Epithelial cell of proximal tubule (primary cell): ENCODE results near the gene TMEM158. TPM values are rescaled to one million over a fixed set of nuclear protein-coding genes. Genes with fewer than 3 reads are reported as not detected.

ENCODE experiments used
- DNase-seq: peaks from one replicate; pipeline ENCODE4 v3.0.0-alpha.2; 2011; ENCODE audit warnings: low read depth
- H3K4me3 ChIP-seq: 2 replicates; pipeline ENCODE4 v1.5.1; 2011; ENCODE audit warnings: low read depth, mild to moderate bottlenecking, low read length
- total RNA-seq: library from RNA; depleted of rRNA; stranded (reverse); fragments of >200 nt; gene quantifications from 2 replicates; pipeline ENCODE4 v1.2.3, GENCODE V29; 2015
- TF ChIP-seq, protein P1 (sequence below): conservative IDR thresholded peaks from 2 replicates; pipeline ENCODE4 v1.5.1; 2012; ENCODE audit warnings: low read depth, mild to moderate bottlenecking, low read length

Gene TMEM158
- total RNA-seq, 1 donor from 2014 or later = 5.0 TPM

DNA sequence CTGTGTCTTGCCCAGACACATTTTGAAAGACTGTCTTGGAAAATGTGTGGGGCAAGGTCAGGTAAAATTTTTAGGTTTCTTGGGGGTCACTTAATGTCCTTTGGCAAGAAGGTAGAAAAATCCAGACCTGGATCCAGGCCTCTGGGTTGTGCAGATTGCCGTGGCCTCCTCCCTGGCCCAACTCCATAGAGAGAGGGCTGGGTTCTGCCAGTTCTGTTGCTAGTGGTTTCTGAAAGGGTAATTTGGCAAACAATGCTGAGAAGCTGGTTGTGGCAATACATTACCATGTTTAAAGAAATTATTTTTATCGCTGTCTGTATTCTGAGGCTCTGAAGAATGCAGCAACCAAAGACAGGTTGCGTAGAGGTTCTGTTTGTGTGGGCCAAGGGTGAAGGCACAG, 20.2 kb upstream of the TMEM158 start:
- TF ChIP-seq, protein P1, sequence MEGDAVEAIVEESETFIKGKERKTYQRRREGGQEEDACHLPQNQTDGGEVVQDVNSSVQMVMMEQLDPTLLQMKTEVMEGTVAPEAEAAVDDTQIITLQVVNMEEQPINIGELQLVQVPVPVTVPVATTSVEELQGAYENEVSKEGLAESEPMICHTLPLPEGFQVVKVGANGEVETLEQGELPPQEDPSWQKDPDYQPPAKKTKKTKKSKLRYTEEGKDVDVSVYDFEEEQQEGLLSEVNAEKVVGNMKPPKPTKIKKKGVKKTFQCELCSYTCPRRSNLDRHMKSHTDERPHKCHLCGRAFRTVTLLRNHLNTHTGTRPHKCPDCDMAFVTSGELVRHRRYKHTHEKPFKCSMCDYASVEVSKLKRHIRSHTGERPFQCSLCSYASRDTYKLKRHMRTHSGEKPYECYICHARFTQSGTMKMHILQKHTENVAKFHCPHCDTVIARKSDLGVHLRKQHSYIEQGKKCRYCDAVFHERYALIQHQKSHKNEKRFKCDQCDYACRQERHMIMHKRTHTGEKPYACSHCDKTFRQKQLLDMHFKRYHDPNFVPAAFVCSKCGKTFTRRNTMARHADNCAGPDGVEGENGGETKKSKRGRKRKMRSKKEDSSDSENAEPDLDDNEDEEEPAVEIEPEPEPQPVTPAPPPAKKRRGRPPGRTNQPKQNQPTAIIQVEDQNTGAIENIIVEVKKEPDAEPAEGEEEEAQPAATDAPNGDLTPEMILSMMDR = no peak
- no peak for DNase-seq
- no peak overlapping the region for H3K4me3 ChIP-seq

DNA sequence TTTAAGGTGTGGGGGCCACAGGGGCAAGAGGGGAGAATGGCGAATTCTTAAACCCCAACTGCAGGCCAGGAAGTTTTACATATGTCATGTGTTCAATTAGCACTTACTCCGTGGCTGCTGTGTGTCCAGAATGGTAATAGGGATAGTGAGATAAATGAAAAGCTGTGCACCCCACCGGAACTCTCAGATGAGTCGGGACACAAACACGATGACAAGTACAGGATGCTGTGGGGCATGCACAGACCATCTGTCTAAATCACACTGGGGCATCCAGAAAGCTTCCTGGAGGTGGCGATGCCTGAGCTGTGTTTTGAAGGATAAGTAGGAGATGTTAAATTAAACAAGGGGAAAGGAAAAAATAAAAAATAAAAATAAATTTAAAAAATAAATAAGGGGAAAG, 18.3 kb upstream of the TMEM158 start:
- H3K4me3 ChIP-seq = no peak overlapping the region
- TF ChIP-seq, protein P1 = no peak
- no peak for DNase-seq

DNA sequence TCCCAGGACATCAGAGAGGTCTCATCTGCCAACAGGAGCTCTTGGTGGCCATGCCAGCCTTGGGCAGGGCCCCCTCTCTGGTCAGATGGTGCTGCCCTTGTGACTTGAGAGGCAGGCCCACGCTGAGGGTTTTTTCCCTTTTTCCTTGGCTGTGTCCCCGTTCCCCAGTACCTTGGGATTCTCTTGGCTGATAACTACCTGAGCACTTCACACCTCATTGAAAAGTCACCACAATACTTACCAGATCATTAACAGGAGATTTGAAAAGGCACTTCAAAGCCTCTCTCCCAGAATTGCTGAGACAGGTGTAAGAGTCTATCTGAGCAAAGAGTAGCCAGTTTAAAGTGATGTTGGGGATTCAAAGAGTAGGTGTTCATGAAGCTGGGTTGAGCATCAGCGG, 15.1 kb upstream of the TMEM158 start:
- TF ChIP-seq, protein P1 = no peak
- no peak overlapping the region for H3K4me3 ChIP-seq
- no peak for DNase-seq

DNA sequence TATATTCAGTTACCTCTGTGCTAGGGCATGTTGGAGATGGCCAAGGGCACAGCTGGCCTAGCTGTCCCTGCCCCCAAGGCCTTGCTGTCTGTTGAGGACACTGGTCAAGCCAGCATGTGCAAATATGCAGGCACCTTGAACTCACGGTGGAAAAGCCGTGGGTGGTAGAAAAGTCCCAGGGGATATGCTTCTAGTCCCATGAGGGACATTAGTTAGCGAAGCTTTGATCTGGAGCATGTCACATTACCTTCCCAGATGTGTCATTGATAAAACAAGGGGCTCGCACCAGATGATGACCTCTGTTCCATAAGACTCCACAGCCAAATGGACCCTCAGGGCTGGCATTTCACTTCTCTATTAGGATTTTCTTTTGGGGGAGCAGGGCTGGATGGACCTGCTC, 14.2 kb upstream of the TMEM158 start:
- no peak for DNase-seq
- no peak overlapping the region for H3K4me3 ChIP-seq
- TF ChIP-seq, protein P1 = no peak

DNA sequence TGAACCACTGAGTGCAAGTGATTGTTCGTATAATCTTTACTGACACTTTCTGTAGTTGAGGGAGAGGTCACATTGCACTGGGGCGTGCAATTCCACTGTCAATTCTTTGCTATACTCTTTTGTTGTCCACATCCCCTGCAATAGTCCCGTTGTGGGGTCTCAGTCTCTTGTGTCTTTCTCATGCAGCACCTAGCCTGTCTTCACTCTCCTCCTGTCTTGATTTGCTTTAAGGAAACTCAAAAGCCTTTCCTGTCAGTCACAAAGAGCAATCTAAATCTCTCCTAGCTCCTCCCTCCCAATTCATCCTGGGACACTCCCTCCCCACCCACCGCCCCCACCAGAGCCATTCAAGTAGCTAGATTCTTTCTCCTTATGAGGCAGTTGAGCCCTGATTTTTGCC, 13.2 kb upstream of the TMEM158 start:
- DNase-seq = no peak
- TF ChIP-seq, protein P1 = no peak
- H3K4me3 ChIP-seq = no peak overlapping the region

DNA sequence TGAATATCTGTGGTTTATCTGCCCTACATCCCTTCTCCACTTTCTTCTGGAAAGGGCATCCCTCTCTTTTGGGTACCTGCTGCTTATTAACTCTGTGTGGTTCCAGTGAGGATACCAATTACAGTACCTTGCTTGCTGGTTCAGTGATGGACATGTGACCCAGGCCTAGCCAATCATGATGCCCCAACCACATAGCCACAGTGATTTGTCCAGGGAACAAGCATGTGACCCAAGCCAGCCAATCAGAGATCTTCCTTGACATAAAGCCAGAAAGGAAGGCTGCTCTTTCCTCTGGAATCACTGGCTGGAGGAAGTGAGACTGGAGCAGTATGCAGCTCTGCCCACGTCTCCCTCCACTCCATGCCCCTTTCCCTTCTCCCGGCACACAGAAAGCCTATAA, 10.9 kb upstream of the TMEM158 start:
- TF ChIP-seq, protein P1 = no peak
- no peak overlapping the region for H3K4me3 ChIP-seq
- no peak for DNase-seq

DNA sequence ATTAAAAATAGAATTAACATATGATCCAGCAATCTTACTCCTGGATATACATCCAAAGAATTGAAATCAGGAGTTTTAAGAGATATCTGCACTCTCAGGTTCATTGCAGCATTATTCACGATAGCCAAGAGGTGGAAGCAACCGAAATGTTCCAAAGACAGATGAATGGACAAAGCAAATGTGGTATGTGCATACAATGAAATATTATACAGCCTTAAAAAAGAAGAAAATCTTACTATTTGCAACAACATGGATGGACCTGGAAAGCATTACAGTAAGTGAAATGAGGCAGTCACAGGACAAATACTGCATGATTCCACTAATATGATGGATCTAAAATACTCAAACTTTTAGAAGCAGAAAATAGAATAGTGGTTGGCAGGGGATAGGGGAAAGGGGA, 9.3 kb upstream of the TMEM158 start:
- TF ChIP-seq, protein P1 = no peak
- no peak overlapping the region for H3K4me3 ChIP-seq
- no peak for DNase-seq
